ENCODE data around the gene MYOCOS. TPM values are rescaled to one million over a fixed set of nuclear protein-coding genes. Genes with fewer than 3 reads are reported as not detected.

The MYOCOS gene
- polyA plus RNA-seq, 1 experiment: not detected

DNA sequence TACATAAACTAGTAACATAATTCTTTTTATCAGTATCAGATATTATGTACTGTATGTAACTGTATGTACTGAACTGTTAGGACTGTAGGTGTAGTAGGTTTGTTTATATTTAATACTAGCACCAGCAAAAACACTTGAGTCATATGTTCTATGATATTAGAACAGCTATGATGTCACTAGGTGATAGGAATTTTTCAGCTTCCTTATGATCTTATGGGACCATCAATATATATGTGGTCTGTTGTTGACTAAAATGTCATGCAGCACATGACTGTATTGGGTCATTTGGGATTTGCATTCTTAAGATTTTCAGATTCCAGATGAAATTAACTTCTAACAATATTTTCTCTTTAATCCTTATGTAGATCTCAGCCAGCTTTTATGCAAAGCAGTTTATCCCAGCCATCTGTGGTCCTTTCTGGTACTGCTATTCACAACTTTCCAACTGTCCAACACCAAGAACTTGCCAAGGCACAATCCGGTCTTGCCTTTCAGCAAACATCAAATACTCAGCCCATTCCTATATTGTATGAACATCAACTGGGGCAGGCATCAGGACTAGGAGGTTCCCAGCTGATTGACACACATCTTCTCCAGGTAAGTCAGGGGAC, 38.3 kb upstream of the MYOCOS start:
- CTCF ChIA-PET: interaction anchor here (0.6 to 1.3 kb wide), 3 partner anchors 19 to 400 kb away, joined by 3 to 4 read pairs (median 4); no protein-coding TSS in a partner anchor
- TF ChIP-seq CTCF (IDR thresholded peaks at IDR 0.05; ENCODE audit: insufficient read depth, low read depth, low read length): no peak
- DNase-seq (ENCODE audit: low read depth): no peak

DNA sequence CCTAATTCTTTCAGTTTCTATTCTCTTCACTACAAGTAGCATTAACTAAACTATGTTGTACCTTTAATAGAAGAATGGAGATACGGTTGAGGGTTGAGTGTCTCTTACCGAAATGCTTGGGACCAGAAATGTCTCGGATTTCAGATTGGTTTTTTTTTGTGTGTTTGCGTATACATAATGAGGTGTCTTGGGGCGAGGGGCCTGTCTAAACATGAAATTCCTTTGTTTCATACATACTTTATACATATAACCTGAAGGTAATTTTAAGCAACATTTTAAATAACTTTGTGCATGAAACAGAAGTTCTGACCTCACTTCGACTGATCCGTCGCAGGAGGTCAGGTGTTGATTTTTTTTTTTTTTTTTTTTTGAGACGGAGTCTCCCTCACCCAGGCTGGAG, 36.3 kb upstream of the MYOCOS start:
- H3K27me3 ChIP-seq (ENCODE audit: control insufficient read depth, insufficient read depth, low read length): no peaks in the 10 kb centered on the region
- no peak for DNase-seq (ENCODE audit: low read depth)
- CTCF ChIA-PET: no interaction called here
- peaks cover 14% of the 10 kb centered on the region for H3K36me3 ChIP-seq (ENCODE audit: control insufficient read depth, insufficient read depth, low read length)
- no peak overlapping the region for H3K4me3 ChIP-seq (ENCODE audit: low read depth, low read length)
- POLR2A ChIA-PET: no interaction called here
- TF ChIP-seq CTCF (IDR thresholded peaks at IDR 0.05; ENCODE audit: insufficient read depth, low read depth, low read length): no peak

More for the DNA sequence above, 38.3 kb upstream of the MYOCOS start:
- Histone ChIP-seq H3K36me3 (ENCODE audit: control insufficient read depth, insufficient read depth, low read length) (peaks cover 14% of the 10 kb centered on the region), H3K4me3 (ENCODE audit: low read depth, low read length) (no peak overlapping the region), H3K27me3 (ENCODE audit: control insufficient read depth, insufficient read depth, low read length) (no peaks in the 10 kb centered on the region)
- POLR2A ChIA-PET: no interaction called here

DNA sequence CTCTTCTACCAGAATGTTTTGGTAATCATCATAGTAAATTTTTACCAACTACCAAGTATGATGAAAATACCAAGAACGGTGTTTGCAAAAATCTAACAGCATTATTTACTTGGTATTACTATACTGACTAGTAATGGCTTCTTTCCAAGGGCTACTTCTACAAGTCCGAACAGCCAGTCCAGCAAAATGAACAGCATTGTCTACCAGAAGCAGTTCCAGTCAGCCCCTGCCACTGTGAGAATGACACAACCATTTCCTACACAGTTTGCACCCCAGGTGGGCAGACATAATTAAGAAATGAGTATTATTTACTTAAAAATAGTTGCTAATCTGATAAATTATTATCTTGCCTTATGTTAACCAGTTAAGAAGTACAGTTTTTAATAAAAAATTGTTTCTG, 33.8 kb upstream of the MYOCOS start:
- CTCF ChIA-PET: no interaction called here
- DNase-seq (ENCODE audit: low read depth): no peak
- H3K4me3 ChIP-seq (ENCODE audit: low read depth, low read length): no peak overlapping the region
- TF ChIP-seq CTCF (IDR thresholded peaks at IDR 0.05; ENCODE audit: insufficient read depth, low read depth, low read length): no peak
- POLR2A ChIA-PET: interaction anchor here (0.6 kb wide), 1 partner anchor 10 kb away, joined by 6 read pairs; no protein-coding TSS in a partner anchor
- H3K36me3 ChIP-seq (ENCODE audit: control insufficient read depth, insufficient read depth, low read length): peaks cover 20% of the 10 kb centered on the region
- H3K27me3 ChIP-seq (ENCODE audit: control insufficient read depth, insufficient read depth, low read length): no peaks in the 10 kb centered on the region

DNA sequence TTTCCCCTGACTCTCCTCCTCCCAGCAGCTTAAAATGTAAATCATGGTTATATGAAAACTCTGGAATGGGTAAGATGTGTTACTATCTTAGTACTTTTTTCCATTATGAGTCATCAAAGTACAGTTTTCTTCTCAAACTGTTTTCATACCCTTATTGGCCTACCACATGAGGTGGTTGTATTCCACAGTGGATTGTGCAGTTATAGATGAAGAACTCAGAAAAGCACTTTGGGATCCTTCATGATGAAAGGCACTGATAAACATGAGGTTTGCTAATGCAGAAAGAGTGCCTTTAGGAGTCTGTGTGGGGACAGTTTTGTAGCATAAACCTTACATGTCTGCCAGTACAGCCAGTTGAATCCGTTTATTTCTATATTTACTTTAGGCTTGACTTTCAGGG, 32.0 kb upstream of the MYOCOS start:
- TF ChIP-seq CTCF (IDR thresholded peaks at IDR 0.05; ENCODE audit: insufficient read depth, low read depth, low read length): no peak
- ChIA-PET CTCF (no interaction called here), POLR2A (interaction anchor here (0.6 kb wide), 1 partner anchor 647 kb away, joined by 9 read pairs; no protein-coding TSS in a partner anchor)
- no peak for DNase-seq (ENCODE audit: low read depth)
- Histone ChIP-seq H3K36me3 (ENCODE audit: control insufficient read depth, insufficient read depth, low read length) (peaks cover 14% of the 10 kb centered on the region), H3K27me3 (ENCODE audit: control insufficient read depth, insufficient read depth, low read length) (no peaks in the 10 kb centered on the region), H3K4me3 (ENCODE audit: low read depth, low read length) (no peak overlapping the region)

- Histone ChIP-seq H3K4me3 (ENCODE audit: low read depth, low read length) (no peak overlapping the region), H3K36me3 (ENCODE audit: control insufficient read depth, insufficient read depth, low read length) (peaks cover 7% of the 10 kb centered on the region), H3K27me3 (ENCODE audit: control insufficient read depth, insufficient read depth, low read length) (no peaks in the 10 kb centered on the region)
- ChIA-PET POLR2A (no interaction called here), CTCF (interaction anchor here (1.2 to 1.4 kb wide), 2 partner anchors 12 to 50 kb away, joined by 3 to 4 read pairs; no protein-coding TSS in a partner anchor)
- DNase-seq (ENCODE audit: low read depth): no peak
- no peak for TF ChIP-seq CTCF (IDR thresholded peaks at IDR 0.05; ENCODE audit: insufficient read depth, low read depth, low read length)
Measured at GRCh38 chr1:171595324-171595723, 26.7 kb upstream of the MYOCOS start.

Measured in BJ (cell line).